ENCODE results near the gene GRIK3.

The GRIK3 gene

GRCh38 chr1:36822648-36823047 is 211.7 kb downstream of the GRIK3 start:
- DNase-seq (ENCODE audit: low read depth), result no peak

- no peak for DNase-seq (ENCODE audit: low read depth)
These were observed 212.9 kb downstream of the GRIK3 start for GRCh38 chr1:36821386-36821785.

- DNase-seq (ENCODE audit: low read depth), result no peak
These were observed 215.5 kb downstream of the GRIK3 start for GRCh38 chr1:36818771-36819170.

- DNase-seq (ENCODE audit: low read depth), result no peak
These were observed 218.0 kb downstream of the GRIK3 start for GRCh38 chr1:36816348-36816747.

DNA sequence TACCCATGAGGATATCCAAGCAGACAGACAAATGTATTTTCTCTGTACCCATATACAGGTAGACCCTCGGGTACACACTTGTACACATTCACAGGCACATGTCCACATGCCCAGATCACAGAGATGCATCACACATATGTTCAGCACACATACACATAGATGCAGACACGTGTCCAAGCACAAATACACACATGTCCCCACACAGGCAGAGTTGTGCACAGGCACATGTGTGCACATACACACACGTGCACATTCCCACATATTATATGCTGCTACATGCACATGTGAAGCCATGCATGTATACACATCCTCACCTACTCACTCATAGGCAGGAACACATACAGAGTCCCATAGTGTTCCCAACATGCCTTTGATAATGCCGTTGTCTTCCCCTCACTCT is 219.5 kb downstream of the GRIK3 start:
- DNase-seq (ENCODE audit: low read depth), result no peak

- DNase-seq (ENCODE audit: low read depth), result no peak
These were observed 220.2 kb downstream of the GRIK3 start for GRCh38 chr1:36814083-36814482.

- no peak for DNase-seq (ENCODE audit: low read depth)
These were observed 227.1 kb downstream of the GRIK3 start for GRCh38 chr1:36807262-36807661.

GRCh38 chr1:36805979-36806640 is 228.2 kb downstream of the GRIK3 start:
- no peak for DNase-seq (ENCODE audit: low read depth)

DNA sequence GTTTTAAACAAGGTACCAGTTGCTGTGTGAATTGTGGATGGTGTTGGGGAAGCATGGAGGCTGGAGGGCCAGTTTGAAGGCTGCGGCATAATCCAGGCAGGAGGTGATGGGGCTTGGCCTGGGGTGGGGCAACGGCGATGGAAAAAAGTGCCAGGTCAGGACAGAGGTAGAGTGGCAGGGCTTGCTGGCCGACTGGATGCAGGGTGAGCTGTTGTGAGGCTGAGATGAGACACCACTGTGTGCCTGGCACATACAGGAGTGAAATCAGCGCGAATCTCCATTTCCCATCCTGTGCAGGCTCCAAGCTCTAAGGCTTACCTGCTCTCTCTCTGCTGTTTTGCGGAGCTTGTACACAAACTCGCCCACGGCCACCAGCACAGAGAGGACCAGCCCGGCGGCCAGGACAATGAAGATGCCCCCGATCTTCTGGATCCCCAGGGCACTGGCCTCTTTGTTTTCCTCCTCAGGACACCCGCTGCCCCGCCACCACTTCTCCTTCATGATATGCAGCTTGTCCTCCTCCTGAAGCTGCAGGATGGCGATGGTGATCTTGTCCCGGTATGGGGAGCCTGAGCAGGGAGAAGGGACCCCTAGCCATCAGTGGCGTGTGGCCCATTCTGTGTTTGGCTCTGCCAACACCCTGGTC is 229.5 kb downstream of the GRIK3 start:
- no peak for DNase-seq (ENCODE audit: low read depth)

DNA sequence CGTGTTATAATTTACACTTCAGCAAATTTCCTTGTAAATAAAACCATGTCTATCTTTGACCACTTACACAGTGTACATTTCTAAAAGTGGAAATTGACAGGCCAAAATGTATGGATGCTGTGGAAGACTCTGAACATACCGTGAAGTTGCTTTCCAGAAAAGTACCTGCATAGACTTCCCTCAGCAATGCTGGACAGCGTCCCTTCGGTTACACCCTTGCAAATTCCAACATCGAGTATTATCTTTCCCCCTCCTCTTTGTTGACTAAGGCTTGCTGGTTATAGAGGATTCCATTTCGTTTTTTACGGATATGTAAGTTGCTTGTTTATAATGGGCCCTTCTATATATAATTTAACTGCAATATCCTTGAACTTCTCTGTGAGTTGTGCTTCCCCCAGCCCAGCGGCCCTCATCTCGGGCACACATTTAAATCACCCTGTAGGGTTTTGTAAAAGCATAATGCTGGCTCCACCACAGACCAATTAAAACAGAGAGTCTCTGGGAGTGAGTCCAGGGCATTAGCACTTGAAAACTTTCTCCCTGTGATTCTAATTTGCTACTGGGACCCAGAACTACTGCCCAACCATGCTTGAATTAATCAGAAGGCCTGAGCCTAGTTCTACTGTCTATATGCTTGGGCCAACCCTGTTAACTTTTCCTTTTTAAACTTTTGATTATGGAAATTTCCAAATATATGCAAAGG is 230.3 kb downstream of the GRIK3 start:
- no peak for DNase-seq (ENCODE audit: low read depth)

GRCh38 chr1:36802018-36802417 is 232.3 kb downstream of the GRIK3 start:
- DNase-seq (ENCODE audit: low read depth), result no peak

DNA sequence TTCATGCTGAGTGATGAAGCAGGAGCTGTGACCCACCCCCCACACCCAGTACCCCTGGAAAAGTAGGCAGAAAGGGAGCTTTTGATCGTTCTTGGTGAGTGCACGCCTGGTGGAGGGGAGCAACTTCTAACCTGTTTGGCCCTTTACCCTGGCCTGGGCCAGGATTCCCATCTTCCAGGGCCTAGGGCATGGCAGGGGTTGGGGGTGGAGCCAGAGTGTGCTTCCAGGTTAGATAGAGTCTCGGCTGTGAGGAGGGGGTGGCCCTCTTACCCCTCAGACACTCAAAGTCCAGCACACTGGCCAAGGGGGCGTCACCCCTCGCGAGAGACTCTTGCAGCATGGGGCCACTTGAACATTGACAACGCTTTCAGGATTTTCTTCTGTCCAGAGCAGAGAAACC is 236.6 kb downstream of the GRIK3 start:
- no peak for DNase-seq (ENCODE audit: low read depth)

- DNase-seq (ENCODE audit: low read depth), result no peak
These were observed 237.6 kb downstream of the GRIK3 start for GRCh38 chr1:36796733-36797132.

GRCh38 chr1:36796106-36796590 is 238.2 kb downstream of the GRIK3 start:
- DNase-seq (ENCODE audit: low read depth), result no peak

DNA sequence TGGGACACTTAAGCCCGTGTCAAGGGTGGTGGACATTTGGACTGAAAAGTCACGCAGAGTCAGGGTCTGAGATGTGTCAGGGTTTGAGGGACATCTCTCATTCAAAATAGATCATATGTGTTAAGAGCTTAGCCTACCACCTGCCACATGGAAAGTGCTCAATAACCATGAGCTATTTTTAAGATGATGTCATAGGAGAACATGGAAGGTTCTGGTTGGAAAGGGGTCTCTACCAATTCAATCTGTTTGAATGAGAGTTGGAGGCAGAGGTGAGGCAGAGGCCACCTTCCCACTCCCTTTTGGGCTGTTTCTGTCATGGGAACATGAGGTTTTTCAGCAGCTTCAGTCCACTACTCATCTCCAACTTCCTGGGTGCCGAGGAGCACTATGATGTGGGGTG is 239.9 kb downstream of the GRIK3 start:
- DNase-seq (ENCODE audit: low read depth), result no peak

DNA sequence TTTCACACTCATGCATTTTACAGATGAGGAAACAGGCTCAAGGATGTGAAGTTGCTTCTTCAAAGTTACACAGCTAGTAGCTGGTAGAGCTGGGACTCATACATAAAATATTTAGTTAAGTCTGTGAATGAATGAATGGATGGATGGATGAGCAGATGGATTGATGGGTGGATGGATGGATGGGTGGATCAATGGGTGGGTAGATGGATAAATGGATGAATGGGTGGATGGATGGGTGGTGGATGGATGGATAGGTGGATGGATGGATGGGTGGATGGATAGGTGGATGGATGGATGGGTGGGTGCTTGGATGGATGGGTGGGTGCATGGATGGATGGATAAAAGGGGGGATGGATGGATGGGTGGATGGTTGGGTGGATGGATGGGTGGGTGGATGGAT is 240.9 kb downstream of the GRIK3 start:
- no peak for DNase-seq (ENCODE audit: low read depth)

DNA sequence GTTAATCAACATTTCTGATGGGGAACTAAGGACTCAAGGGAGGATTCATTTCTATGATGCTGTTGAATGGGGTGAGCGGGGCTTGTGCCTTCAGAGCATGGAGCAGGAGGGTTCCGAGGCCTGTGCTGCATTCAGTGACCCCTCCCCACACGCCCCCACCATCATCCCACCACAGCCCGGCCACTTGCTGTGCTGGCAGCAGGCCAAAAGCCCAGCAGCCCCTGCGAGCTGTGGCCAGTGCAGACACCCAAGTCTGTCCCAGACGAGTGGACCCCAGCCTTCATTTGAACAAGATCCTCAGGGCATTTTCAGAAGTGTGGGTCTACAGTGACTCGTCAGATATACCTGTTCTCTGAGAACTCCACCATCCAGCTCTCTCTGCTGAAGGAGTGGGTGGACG is 242.0 kb downstream of the GRIK3 start:
- no peak for DNase-seq (ENCODE audit: low read depth)

DNA sequence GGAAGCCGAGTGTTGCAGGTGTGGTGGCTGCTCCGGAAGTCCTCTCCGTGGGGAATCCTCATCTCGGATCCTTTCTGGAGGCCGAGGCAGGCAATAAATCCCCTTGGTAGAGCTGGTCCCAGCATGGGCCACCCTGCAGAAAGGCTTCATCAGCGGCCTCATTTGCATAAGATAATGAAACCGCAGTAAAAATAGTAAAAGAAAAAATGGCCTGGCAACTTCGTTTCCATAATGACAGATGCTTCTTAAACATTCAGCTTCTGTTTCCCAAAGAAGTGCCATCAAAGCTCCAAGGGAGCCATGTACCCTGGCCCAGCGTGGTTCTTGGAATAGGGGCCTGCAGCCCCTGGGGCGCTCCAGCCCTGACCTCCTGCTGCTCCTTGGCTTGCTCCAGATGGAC is 244.1 kb downstream of the GRIK3 start:
- no peak for DNase-seq (ENCODE audit: low read depth)

- DNase-seq (ENCODE audit: low read depth), result no peak
These were observed 244.8 kb downstream of the GRIK3 start for GRCh38 chr1:36789535-36789934.

GRCh38 chr1:36787312-36787913 is 246.9 kb downstream of the GRIK3 start:
- DNase-seq (ENCODE audit: low read depth), result no peak

DNA sequence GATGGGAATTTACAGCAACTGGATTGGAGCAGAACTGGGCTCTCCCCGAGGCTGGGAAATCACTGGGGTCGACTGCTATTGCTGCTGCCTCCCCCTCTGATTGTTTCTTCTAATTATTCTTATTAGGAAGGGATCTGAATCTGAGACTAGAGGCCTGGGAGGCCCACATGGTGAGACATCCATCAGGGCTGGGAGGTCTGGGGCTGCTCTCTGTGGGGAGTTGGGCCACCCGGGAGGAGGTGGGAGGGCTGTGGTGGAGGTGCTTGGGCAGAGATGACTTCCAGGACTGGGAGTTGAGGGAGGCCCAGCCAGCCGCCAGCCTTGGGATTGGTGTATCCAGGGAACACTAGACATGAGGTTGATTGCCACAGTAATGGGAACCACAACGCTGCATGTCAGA is 247.9 kb downstream of the GRIK3 start:
- no peak for DNase-seq (ENCODE audit: low read depth)

DNA sequence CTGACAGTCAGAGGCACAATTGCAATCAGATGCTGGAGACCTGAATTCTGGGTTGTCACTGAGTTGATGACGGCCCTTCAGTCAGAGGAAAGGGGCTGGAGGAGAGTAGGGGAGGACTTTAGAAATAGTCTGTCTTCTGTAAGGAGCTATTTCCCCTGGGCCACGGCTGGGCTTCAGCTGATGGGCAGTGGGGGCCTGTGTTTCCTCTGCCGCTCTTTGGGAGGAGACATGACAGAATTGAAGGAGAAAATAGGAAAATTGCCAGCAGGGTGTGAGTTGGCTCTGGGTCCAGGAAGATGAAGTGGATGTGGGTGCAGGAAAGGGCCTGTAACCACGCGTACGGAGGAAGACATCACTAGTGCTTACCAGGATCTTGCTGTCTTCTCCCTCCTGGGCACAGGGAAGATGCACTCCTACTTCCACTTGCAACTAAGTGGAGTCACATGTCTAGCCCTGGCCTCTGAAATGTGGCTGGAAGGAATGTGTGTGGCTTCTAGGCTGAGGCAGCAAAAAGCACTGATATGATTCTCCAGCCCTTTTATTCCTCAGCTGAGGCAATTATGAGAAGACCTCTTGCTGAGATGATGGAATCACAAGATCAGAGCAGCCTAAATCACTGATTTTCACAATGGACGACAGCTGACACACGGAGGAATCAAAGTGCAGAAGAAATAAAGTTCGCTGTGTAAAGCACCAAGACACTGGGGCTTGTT is 250.0 kb downstream of the GRIK3 start:
- no peak for DNase-seq (ENCODE audit: low read depth)
